GM18909 (cell line): ENCODE measurements around the gene PGS1.
"Not testable (repeated sequence)": the region's sequence is repeated elsewhere in the genome, so short reads cannot be mapped to it uniquely, and the experiment has no call there.

Experiments used
- ATAC-seq: cut with Tn5 transposase; IDR thresholded peaks from one replicate; pipeline ENCODE4 v1.9.1; 2021; ENCODE audit warnings: mild to moderate bottlenecking; ENCODE audit not compliant: unreplicated experiment, poor library complexity

Gene PGS1, protein sequence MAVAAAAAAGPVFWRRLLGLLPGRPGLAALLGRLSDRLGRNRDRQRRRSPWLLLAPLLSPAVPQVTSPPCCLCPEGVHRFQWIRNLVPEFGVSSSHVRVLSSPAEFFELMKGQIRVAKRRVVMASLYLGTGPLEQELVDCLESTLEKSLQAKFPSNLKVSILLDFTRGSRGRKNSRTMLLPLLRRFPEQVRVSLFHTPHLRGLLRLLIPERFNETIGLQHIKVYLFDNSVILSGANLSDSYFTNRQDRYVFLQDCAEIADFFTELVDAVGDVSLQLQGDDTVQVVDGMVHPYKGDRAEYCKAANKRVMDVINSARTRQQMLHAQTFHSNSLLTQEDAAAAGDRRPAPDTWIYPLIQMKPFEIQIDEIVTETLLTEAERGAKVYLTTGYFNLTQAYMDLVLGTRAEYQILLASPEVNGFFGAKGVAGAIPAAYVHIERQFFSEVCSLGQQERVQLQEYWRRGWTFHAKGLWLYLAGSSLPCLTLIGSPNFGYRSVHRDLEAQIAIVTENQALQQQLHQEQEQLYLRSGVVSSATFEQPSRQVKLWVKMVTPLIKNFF

DNA sequence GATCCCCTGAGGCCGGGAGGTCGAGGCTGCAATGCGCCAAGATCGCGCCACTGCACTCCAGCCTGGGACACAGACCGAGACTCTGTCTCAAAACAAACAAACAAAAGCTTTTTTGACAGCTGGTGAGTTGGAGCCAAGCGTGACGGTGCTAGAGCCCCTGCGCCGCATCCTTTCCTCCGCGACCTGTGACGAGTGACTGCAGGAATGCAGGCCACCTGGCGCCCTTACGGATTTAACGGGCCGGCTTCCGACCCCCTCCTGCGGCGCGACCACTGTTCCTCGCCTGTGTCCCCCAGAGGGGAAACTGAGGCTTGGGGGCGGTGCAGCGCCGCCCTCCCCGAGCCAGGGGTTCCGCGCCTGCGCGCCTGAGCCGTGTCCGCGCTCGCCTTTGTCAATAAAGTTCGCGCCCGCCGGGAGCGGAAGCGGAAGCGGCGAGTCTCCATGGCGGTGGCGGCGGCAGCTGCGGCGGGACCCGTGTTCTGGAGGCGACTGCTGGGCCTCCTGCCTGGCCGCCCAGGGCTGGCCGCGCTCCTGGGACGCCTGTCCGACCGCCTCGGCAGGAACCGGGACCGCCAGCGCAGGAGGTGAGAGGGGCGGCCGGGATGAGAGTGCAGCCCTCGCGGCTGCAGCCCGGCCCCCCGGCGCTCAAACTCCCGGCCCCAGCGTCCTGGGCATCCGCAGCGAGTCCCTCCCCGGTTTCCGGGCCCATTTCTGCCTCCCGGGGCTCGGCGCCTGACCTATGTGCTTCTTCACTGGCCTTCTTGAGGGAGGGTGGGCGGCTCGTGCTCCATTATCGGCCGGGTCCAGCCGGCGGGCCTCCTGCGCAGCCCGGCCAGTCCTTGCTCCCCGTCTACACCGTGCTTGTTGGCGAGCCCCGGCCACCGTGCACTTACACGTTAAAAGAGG, at the start of gene PGS1:
PGS1 (plus strand) TSS at position 425 of the 906 bp plus-strand sequence; CDS start at position 442, 17 bp downstream.
- peak; percentile 41 for ATAC-seq

DNA sequence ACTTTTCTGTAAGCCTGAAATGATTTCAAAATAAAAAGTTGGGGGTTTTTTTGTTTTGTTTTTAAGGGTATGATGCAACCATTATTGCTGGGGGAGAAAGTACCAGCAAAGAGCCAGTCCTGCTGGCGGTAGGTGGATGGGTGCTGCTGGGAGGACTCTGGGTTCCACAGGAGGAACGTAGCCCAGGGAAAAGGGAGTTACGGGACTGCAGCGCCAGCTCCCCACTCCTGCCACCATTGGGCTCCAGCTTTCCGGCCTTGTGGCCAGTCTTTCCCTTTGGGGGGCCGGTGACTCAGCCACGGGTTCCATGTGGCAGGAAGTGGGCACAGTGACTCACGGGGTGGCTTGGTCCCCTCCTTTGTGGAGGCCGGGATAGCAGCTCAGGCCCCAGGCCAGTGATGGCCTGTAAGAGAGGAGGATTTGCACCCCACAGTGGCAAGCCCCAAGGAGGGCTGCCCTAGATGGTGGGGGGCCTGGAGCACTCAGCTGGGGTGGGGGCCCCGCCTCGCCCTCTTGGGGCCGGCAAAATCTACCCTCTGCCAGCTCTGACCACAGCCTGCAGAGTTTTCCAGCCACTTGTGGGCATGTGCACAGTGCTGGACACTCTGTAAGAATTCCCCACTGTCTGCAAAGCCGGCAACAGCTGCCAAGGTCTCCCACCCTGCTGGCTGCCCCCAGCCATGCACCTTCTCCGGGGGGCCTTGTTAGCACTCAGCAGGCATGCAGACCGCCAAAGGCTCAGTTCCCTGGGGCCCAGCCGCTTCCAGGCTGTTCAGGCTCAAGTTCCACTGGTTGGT, 49.0 kb upstream of the PGS1 start:
- no peak for ATAC-seq

DNA sequence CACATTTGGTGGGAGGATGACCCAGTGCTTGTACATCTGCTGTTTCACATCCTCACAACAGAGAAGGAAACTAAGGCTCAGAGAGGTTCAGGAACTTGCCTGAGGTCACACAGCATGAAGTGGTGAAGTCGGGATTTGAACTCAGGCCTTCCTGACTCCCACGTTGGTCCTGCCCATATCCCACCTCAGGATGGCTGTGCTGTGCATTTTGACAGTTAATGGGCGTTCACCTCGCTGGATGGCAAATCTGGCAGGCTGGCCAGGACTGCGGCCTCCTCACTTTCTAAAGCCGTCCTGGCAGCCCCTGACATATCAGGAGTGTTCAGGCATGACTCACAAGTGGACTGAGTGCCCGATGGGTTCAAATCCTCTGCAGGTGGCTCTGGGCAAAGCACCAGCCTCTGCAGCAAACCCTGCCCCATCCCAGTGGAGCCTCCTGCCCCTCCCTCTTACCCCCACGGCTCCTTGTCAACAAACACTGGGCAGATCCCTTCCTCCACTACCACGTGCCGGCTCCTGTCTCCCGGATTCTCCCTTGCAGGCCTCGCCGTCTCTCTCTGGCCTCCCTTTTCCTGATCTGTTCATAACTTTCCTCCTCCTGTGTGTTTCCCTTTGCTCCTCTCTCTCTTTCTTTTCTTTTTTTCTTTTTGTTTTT, 47.8 kb upstream of the PGS1 start:
- no peak for ATAC-seq

DNA sequence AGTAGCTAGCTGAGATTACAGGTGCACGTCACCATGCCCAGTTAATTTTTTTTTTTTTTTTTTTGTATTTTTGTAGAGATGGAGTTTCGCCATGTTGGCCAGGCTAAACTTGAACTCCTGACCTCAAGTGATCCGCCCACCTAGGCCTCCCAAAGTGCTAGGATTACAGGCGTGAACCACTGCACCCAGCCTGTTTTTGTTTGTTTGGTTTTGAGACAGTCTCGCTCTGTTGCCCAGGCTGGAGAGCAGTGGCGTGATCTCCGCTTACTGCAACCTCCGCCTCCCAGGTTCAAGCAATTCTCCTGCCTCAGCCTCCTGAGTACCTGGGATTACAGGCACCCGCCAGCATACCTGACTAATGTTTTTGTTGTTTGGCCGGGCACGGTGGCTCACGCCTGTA, 47.1 kb upstream of the PGS1 start:
- not testable (repeated sequence) for ATAC-seq

DNA sequence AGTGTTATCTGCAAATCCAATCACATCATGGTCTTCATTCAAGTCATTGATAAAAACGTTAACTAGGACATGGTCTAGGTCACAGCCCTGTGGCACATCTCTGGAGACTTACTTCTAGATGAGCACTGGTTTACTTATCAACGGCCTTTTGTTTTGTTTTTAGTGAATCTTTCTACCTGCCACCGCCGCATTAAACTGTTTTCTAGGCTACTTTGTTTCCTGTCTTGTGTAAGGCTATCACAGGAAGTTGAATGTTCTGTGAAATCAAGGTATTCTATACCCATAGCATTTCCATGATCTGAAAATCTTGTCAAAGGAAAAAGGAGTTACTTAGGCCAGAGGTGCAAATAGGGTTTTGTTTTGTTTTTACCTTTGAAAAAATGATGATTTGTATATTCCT, 45.5 kb upstream of the PGS1 start:
- no peak for ATAC-seq

DNA sequence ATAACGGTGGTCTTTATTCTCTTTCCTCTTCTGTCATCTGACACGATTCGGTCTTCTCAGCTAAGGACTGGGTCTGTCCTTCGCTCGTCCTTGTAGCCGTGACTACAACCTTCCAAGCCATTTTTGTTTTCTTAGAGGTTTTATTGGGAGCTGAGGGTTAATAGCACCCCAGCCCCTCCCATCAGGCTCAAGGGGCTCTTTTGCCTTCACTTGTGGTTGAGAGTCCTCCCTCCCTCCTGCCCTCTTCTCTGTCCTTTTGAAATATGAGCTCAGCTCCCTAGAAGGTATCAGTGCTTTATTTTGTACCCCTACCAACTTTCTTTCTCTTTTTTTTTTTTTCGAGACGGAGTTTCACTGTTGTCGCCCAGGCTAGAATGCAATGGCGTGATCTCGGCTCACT, 43.2 kb upstream of the PGS1 start:
- ATAC-seq: no peak

DNA sequence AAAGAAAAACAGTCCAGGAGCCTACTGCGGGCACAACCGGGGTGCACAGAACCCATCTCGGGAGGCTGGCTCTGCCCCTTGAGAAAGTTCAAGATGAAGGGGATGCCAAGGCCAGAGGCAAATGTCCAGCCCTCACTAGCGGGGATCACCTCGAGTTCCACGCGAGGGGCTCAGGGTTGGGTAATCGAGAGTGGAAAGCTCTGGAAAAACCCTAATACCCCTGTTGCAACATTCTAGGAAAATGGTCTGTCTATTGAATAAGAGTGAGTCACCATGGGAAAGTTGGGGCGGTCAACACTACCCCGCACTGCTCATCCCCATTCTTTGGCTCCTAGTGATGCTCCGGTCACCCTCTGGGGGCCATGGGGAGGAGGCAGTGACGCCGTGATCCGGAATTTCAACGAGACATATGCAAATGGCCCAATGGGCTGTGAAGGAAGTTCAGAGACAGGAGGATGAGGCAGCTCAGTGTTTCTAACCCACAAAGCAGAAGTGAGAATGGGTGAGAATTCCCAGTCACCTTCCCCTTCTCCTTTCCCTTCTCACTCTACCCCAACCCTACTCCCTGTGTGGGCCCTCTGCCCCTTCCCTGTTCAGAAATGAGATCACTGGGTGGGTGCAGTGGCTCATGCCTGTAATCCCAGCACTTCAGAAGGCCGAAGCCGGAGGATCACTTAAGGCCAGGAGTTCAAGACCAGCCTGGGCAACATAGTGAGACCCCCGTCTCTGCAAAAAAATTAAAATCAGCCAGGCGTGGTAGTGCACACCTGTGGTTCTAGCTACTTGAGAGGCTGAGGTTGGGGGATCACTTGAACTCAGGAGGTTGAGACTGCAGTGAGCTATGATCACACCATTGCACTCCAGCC, 41.0 kb upstream of the PGS1 start:
- no peak for ATAC-seq

DNA sequence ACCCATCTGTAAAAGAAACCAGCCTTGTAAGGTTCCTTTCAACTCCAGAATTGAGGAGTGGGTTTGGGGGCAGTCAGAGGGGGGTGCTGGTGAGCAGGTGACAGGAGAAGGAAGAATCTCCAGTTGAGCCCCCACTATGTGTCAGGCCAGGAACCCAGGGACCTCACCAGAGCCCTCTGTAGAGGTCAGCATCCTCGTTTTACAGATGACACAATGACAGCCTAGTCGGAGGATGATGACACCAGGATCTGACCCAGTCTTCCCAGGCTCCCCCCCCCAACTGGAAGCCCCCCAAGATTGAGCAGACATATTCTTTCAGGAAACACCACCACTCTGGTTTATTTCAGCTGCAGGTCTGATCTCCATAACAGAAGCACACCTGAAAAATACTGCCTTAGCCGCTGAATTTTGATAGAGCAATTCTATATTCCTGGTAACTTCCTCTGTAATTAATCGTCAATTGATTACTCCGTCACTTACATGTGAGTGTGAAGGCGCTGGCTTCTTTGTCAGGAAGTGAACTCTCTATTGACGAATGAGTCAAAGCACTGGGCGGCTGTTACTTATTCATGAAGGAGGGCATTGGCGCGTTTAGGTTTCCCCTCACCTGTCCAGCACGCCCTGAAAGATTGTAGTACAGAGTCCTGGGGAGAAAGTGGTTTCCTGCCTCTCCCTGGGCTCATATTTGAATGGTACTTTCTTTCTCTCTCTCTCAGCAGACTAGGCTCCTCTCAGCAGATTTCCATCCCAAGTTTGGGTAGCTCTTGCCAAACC, 39.8 kb upstream of the PGS1 start:
- no peak for ATAC-seq

DNA sequence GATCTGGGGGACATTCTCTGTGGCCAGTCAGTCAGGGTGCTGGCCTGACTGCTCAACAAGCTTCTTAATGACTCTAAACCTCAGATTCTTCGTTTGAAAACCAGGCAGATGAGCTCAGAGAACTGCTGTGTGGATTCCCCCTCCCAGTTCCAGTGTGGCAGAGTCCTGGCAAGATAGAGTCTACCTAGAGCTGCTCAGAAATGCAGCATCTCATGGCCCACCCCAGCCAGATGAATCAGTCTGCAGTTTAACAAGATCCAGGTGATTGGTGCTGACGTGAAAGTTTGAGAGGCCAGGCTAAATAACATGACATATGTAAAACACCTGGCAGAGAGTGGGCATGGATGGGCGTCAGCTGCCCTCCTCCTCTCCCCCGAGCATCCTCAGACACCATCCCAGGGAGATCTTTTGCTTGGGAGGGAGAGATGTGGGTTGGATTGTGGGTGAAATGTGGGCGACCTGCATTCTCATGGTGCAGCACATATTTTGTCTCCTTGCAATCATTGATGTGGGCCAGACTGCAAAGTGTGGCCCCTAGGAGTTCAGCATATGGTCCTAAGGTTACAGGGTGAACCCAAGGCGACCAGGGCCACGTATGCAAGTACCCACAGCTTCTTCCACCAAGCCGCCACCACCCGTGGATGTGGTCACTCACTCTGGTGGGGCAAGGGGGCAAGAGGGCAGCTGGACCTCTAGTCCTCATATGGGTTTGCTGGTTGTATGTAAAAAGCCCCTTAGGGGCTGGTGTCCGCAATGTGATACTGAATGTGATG, 38.1 kb upstream of the PGS1 start:
- ATAC-seq: no peak

DNA sequence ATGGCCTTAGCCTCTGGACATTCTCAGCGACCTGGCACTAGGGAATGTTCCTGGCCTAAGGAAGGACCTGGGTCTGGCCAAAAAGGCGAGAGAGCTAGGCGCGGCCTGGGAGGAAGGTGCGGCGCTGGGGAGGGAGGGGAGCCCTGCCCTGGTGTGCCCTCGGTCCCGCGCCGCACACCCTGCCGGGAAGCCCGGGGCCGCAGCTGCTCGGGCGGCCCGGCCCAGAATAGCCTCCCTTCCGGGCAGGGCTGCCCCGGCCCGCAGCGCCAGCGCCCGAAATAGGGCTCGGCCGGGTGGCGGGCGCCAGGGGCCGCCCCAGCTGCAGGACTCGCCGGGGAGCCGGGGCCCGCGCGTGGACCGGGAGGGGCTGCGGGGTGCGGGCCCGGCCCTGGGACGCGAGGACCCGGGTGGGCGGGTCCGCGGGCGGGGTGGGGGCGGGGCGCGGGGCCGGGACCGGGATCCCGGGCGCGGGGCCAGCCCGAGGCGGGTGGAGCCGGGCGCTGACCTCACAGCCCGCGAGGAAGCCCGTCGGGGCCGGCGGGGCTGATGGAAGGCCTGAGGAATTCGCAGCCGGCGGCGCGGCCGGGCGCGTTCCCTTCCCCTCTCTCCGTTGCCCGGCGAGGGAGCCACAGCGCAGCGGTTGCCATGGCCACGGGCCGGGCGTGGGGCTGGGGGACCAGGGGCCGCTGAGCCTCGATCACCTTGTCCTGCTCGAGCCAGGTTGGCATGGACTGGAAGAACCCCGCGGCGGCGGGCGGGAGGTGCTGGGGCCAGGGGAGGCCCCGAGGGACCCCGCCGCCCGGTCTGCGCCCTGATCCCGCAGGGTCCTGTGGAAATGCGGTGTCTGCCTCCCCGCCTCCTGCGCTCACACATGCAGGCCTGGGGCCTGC, 36.6 kb upstream of the PGS1 start:
- no peak for ATAC-seq

DNA sequence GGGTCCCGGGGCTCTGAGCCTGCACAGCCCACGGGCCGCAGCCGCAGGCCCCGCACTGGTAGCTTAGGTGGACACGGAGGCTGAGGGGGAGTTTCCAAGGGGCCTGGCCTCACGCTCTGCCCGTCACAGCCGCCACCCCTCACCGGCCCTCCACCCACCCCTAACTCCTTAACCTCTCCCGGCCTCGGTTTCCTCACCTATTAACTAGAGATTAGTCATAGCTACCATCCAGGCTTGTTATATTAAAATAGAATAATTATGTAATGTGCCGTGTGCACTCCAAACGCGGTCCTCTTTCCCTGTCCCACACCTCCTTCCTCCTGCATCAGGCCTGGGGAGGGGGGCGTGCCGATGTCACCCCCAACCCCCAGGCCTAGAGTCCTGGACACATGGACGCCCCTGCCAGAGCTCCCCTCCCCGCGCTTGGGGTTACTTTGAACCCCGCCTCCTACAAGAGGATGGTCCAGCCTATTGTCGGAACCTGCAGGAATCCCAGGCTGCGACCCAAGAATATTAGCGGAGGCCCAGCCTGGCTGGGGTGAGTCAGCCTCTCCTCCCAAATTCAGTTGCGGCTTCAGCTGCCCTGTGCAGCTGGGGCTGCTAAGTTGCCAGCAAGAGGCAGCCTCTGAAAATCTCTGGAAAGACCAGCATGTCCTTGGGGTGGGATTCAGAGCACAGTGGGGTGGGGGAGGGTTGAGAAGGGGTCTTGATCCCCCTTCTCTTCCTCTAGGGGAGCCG, 35.8 kb upstream of the PGS1 start:
- no peak for ATAC-seq

DNA sequence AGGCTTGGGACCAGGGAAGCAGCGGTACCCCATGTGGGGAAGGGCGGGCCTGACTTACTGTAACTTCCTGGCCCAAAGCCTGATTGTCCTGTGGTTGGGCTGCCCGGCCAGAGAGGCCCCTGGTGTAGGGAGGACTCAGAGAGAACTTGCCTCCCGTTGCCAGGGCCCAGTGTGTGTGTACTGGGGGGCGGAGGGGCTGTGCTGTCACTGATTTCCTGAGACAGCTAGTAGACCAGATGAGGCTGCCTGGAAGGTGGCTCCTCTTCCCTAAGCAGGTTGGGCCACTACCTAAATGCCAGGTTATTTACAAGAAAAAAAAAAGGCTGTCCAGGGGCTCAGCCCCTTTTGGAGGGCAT, 35.3 kb upstream of the PGS1 start:
- ATAC-seq: no peak

DNA sequence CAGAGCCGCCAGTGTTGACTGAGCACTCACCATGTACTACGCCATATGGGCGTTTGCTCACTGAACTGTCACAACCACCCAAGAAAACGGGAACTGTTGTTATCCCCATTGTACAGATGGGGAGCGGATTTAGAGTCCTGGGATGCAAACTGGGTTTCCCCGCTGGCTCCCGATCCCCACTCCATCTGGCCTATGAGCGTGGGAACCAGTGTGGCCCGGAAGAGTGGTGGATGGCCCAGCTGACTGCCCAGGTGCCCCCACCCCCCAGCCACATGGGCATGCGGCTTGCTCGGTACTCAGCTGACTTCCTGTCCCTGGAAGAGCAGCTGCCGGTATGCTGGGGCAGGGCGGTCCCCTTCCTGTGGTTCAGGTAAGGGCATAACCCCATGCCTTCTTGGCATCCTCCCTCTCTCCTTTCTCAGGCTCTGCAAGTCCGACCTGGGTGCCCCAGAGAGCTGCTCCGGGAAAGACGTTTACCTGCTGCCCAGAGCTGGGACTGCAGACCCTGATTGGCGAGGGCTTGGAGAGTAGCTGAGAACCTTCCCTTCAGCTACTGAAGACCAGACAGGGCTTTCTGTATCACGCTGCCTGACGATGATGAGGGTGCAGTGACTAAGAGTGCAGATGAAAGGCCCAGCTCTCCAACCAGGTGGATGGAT, 34.8 kb upstream of the PGS1 start:
- no peak for ATAC-seq

DNA sequence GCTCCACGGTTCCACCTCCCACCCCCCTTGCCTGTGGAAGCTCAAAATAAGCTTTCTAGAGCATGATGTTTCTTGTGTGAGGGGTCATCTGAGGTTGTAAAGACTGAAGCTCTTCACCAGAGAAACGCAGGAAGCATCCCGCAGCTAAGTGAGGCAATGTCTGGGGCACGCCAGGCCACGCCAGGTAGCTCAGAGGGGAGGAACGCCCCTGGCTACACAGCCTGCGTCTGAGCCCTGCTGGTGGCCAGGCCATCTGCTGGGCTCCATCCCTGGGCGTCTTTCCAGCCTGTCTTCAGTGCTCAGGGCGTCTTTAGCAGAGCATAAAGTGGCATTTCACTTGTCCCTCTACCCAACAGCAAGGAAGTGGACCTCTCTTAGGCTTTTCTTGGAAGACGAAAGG, 33.8 kb upstream of the PGS1 start:
- ATAC-seq: no peak

DNA sequence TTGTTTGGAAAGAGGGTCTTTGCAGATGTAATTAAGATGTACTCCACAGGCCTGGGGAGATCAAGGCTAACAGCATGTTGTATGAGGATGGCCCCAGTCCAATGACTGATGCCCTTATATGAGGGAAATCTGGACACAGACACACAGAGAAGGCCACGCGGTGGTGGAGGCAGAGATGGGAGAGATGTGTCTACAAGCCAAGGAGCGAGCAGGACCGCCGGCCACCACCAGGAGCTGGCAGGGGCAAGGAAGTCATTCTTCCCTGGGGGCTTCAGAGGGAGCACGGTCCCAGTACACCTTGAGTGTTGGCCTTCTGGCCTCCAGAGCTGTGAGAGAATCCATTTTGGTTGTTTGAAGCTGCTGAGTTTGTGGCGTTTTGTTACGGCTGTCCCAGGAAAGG, 33.3 kb upstream of the PGS1 start:
- ATAC-seq: no peak
